DLD1 (cell line): ENCODE measurements around the gene FAM107A.

Source experiments
- in situ Hi-C: cut with HindIII; loops from 2 replicates; pipeline ENCODE4 v1.10.0; 2017; ENCODE audit warnings: low sequenced_read_pairs

The FAM107A gene

DNA sequence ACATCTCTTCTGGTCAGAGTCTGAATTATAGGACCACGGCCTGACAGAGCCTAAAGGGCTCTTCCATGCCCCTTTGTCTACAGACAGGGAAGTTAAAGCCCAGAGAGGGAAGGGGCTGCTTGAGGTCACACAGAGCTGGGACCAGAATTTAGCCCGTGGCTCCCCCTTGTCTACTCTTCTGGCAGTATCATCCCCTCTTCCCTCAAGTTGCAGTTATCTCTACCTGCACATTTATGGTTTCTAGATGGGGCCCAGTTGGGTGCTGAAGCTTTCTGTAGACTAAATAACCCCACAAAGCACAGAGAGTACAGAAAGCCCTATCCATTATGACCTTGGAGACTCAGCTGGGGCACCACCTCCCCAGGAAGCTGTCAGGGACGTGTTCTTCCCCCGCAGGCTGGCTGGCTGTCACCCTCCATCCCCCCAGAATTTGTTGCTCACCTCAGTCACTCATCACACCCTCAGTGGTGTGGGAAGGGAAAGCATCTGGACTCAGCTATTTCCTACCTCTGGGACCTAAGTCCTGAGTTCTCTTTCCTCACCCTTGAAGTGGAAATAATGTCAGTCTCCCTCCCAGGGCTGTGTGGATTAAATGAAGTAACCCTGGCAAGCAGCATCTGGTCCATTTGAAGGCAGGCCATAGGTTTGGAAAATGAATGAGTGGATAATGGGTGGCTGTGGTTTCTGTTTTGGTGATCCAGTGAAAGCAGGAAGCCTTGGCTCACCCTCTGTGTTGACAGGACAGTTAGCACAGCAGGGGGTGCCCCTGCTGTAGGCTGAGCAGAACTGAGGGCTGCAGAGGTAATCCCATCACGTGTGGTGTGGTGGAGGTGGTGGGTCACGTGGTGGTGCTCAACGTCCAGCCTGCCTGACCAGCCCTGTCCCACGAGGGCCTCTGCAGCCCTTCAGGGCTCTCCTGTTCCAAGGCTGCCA lies 56.5 kb downstream of the FAM107A start:
- in situ Hi-C loops = no loop called here

DNA sequence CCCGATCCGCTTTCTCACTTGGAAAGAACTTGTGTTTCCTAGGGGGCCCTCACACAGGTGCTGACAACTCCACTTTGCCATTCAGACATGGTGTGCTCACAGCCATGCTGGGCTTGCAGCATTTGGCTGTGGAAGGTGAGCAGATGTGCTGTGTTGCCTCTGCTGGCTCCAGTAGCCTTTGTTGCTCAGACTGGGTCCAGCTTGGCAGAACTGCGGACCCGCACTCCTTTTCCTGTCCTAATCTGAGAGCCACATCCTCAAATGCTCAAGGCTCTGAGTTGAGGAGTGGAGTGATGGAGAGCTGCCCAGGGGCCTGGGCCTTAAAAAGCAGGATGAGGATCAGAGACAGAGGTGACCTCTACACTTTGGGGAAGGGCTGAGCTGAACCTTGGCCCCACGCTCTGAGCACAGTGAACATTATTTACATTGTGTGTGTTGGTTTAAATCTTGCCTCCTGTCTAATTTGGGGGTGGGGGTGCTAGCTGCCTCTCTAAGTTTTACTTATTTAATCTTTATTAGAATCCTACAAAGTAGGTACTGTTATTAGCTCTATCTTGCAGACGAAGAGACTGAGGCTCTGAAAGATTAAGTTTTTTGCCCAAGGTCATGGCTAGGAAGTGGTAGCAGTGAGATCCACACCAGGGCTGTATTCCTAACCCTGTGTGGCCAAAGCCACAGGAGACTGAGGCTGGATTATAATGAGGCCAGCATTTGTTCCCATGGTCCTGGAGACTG lies 57.4 kb downstream of the FAM107A start:
- in situ Hi-C loops = no loop called here

DNA sequence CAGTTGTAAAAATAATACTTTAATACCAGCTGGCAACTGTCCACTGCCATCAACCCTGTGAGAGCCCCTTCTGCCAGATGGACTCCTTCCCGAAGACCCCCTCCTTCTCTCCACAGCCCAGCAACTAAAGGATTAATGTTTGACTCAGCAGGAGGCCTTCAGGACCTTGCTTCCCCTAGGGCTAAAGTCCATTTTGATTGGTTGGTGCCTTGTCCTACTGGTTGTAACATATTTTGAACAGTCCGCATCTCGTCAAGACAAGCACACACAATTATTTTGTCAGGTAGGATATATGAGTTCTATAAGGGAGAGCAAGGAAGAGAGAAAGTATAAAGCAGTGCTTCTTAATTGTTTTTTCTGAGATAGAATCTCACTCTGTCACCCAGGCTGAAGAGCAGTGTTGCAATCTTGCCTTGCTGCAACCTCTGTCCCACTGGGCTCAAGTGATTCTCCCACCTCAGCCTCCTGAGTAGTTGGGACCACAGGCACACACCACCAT lies 58.9 kb downstream of the FAM107A start:
- in situ Hi-C loops = no loop called here

DNA sequence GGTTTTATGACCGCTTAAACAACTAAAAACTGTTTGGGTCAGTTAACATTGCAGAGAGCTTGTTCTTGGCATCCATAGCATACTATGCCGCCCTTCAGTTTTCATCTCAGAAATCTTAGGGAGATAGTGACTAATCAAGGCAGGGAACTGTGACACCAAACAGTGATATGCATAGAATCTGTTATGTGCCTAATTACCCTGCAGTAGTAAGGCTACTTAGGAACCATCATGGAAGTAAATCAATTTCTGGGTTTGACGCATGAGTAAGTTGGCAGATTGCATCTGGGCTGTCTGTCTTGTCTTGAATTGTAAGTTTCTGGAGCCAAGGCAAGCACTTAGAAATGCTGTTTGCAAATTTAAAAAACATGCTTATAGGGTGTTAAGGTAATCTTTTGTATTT lies 62.8 kb downstream of the FAM107A start:
- in situ Hi-C loops = no loop called here
